Type B pancreatic cell (in vitro differentiated cells): Measurements from ENCODE around the gene SENP2. TPM values are rescaled to one million over a fixed set of nuclear protein-coding genes. Genes with fewer than 3 reads are reported as not detected.

Source experiments
- DNase-seq: peaks from one replicate; pipeline ENCODE4 v3.0.0; 2021; ENCODE audit warnings: mixed read lengths; ENCODE audit not compliant: unreplicated experiment; ENCODE audit errors: extremely low spot score
- H3K27ac Mint-ChIP-seq: 2 replicates; pipeline ENCODE4 v1.8.0; 2021; ENCODE audit warnings: mild to moderate bottlenecking, mixed read lengths
- H3K27me3 Mint-ChIP-seq: 2 replicates; pipeline ENCODE4 v1.8.0; 2021; ENCODE audit warnings: mixed read lengths
- H3K36me3 Mint-ChIP-seq: 2 replicates; pipeline ENCODE4 v1.8.0; 2021; ENCODE audit warnings: mixed read lengths
- H3K4me1 Mint-ChIP-seq: one replicate; pipeline ENCODE4 v1.8.0; 2021; ENCODE audit warnings: mixed read lengths; ENCODE audit not compliant: unreplicated experiment
- H3K4me3 Mint-ChIP-seq: 2 replicates; pipeline ENCODE4 v1.8.0; 2021; ENCODE audit warnings: mild to moderate bottlenecking, mixed read lengths
- H3K9me3 Mint-ChIP-seq: 2 replicates; pipeline ENCODE4 v1.8.0; 2021; ENCODE audit warnings: mixed read lengths
- total RNA-seq: library from RNA; stranded (reverse); gene quantifications from 2 replicates; pipeline ENCODE4 v1.2.1, GENCODE V29; 2021; ENCODE audit warnings: low replicate concordance
- TF ChIP-seq, protein P1 (sequence below): fragments of 200-600 bp; sonication (generic); conservative IDR thresholded peaks from 2 replicates; pipeline ENCODE4 v1.5.0; 2021; ENCODE audit warnings: antibody characterized with exemption, mild to moderate bottlenecking

The SENP2 gene
- total RNA-seq, 1 donor from 2014 or later, result 46.4 TPM

DNA sequence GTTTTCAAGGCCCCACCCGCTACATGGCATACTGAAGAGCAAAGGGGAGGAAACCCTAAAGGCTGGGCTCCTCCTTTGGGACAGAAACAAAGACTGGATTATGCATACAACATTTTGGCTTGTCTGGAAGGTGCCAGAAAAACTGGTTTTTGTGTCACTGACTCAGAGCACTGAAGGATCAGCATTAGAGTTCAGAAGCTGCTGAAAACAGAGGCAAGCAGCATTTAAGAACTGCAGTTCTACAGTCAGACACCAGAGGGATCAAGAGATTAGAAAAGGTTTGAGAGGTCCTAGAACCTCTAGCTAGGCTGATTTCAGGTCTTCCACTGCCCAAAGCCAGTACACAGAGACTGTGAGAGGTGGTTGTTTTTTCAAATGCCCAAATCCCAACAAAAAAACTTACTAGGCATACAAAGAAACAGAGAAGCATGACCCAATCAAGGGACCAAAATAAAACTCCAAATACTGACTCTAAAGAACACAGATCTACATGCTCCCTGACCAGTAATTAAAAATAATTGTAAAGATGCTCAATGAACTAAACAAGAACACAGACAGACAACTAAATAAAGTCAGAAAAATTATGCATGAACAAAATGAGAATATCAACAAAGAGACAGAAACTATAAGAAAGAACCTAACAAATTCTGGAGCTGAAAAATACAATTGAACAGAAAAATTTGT is 91.2 kb downstream of the SENP2 start:
- no peak for DNase-seq
- H3K36me3 Mint-ChIP-seq, result peaks cover 67% of the 10 kb centered on the region
- TF ChIP-seq, protein P1, sequence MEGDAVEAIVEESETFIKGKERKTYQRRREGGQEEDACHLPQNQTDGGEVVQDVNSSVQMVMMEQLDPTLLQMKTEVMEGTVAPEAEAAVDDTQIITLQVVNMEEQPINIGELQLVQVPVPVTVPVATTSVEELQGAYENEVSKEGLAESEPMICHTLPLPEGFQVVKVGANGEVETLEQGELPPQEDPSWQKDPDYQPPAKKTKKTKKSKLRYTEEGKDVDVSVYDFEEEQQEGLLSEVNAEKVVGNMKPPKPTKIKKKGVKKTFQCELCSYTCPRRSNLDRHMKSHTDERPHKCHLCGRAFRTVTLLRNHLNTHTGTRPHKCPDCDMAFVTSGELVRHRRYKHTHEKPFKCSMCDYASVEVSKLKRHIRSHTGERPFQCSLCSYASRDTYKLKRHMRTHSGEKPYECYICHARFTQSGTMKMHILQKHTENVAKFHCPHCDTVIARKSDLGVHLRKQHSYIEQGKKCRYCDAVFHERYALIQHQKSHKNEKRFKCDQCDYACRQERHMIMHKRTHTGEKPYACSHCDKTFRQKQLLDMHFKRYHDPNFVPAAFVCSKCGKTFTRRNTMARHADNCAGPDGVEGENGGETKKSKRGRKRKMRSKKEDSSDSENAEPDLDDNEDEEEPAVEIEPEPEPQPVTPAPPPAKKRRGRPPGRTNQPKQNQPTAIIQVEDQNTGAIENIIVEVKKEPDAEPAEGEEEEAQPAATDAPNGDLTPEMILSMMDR, result peak; percentile 82
- no peaks in the 10 kb centered on the region for H3K27me3 Mint-ChIP-seq
- H3K4me3 Mint-ChIP-seq, result no peak overlapping the region
- H3K4me1 Mint-ChIP-seq, result no peaks in the 10 kb centered on the region
- no peaks in the 10 kb centered on the region for H3K9me3 Mint-ChIP-seq
- peak overlapping the region; percentile 68 for H3K27ac Mint-ChIP-seq

DNA sequence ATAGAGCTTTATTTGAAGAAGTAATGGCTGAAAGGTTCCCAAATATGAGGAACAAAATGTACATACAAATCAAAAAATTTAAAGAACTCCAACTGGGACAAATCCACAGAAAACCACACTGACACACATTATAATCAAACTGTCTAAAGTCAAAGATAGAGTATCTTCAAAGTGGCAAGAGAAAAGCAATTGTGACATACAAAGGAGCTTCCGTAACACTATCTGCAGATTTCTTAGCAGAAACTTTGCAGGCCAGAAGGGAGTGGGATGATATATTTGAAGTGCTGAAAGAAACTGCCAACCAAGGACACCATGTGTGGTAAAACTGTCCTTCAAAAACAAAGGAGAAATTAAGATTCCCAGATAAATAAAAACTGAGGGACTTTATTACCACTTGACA is 91.9 kb downstream of the SENP2 start:
- DNase-seq, result no peak
- H3K27me3 Mint-ChIP-seq, result no peaks in the 10 kb centered on the region
- no peak overlapping the region for H3K4me3 Mint-ChIP-seq
- peaks cover 71% of the 10 kb centered on the region for H3K36me3 Mint-ChIP-seq
- TF ChIP-seq, protein P1, result no peak
- H3K27ac Mint-ChIP-seq, result no peak overlapping the region
- no peaks in the 10 kb centered on the region for H3K9me3 Mint-ChIP-seq
- no peaks in the 10 kb centered on the region for H3K4me1 Mint-ChIP-seq

DNA sequence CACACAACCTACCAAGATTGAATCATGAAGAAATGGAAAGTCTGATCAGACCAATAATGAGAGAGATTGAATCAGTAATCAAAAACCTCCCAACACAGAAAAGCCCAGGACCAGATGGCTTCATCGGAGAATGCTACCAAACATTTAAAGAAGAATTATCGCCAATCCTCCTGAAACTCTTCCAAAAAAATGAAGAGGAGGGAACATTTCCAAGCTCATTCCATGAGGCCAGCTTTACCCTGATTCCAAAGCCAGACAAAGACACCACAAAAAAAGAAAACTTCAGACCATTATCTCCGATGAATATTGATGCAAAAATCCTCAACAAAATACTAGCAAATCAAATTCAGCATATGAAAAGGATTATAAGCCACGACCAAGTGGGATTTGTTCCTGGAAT is 94.1 kb downstream of the SENP2 start:
- TF ChIP-seq, protein P1, result no peak
- DNase-seq, result no peak
- H3K27me3 Mint-ChIP-seq, result no peaks in the 10 kb centered on the region
- peaks cover 62% of the 10 kb centered on the region for H3K36me3 Mint-ChIP-seq
- H3K4me1 Mint-ChIP-seq, result no peaks in the 10 kb centered on the region
- no peak overlapping the region for H3K27ac Mint-ChIP-seq
- no peak overlapping the region for H3K4me3 Mint-ChIP-seq
- no peaks in the 10 kb centered on the region for H3K9me3 Mint-ChIP-seq

Other genes with a start within 250 kb of the SENP2 start
- 29.1 and 40.4 TPM in 2 replicates for gene MAP3K13, start 223.2 kb upstream of the SENP2 start, total RNA-seq
- 27.4 and 43.2 TPM in 2 replicates for gene TMEM41A, start 87.3 kb upstream of the SENP2 start, total RNA-seq
- gene LIPH, start 33.7 kb upstream of the SENP2 start, total RNA-seq, result 5.3 and 8.4 TPM in 2 replicates
- gene IGF2BP2, start 238.7 kb downstream of the SENP2 start, total RNA-seq, result 101 and 140 TPM in 2 replicates